GM12875 (cell line): ENCODE data around the gene DNM3.

ENCODE experiments used
- H3K4me3 ChIP-seq: one replicate; pipeline ENCODE4 v1.5.1; 2011; ENCODE audit warnings: low read depth, low read length, control low read depth
- CTCF ChIP-seq: IDR thresholded peaks from 2 replicates; pipeline ENCODE4 v1.5.1; 2011; ENCODE audit warnings: low read depth, mild to moderate bottlenecking, control low read depth, inconsistent platforms, low read length, moderate library complexity, borderline replicate concordance; ENCODE audit not compliant: insufficient read depth

The DNM3 gene

GRCh38 chr1:172120381-172120780 lies 279.1 kb downstream of the DNM3 start:
- no peak for TF ChIP-seq CTCF

GRCh38 chr1:172121081-172121717 lies 279.9 kb downstream of the DNM3 start:
- TF ChIP-seq CTCF = no peak
- no peak overlapping the region for H3K4me3 ChIP-seq

More at GRCh38 chr1:172120381-172120780, 279.1 kb downstream of the DNM3 start:
- H3K4me3 ChIP-seq = no peak overlapping the region

GRCh38 chr1:172122381-172122780 lies 281.1 kb downstream of the DNM3 start:
- no peak for TF ChIP-seq CTCF
- no peak overlapping the region for H3K4me3 ChIP-seq

- no peak for TF ChIP-seq CTCF
- no peak overlapping the region for H3K4me3 ChIP-seq
Measured at GRCh38 chr1:172125250-172125649, 284.0 kb downstream of the DNM3 start.

- no peak for TF ChIP-seq CTCF
- H3K4me3 ChIP-seq = no peak overlapping the region
Measured at GRCh38 chr1:172125812-172126430, 284.6 kb downstream of the DNM3 start.

GRCh38 chr1:172132836-172133235 lies 291.5 kb downstream of the DNM3 start:
- H3K4me3 ChIP-seq = no peak overlapping the region
- no peak for TF ChIP-seq CTCF
